Thoracic aorta (tissue), 2 donors: Measurements from ENCODE around the gene KIF9. TPM values are rescaled to one million over a fixed set of nuclear protein-coding genes. Genes with fewer than 3 reads are reported as not detected.

Experiments
- ATAC-seq: fragments of 150-250 bp; one replicate; pipeline ENCODE4 v1.8.0; 2017; ENCODE audit warnings: low read depth; ENCODE audit not compliant: insufficient number of reproducible peaks, low FRiP score
- DNase-seq: peaks from one replicate; pipeline ENCODE4 v3.0.0-alpha.2; 2020; ENCODE audit warnings: low spot score
- H3K27ac ChIP-seq, 2 donors: fragments of 200-600 bp; sonication (generic); 1 replicate in 1 of 2; 2 replicates in 1 of 2; pipeline ENCODE4 v1.5.1; 2016; ENCODE audit warnings: mild to moderate bottlenecking in 2 of 2, moderate library complexity in 2 of 2
- H3K27me3 ChIP-seq: fragments of 200-600 bp; sonication (generic); replicated peaks from 2 replicates; pipeline ENCODE4 v1.6.0; 2016; ENCODE audit warnings: mild to moderate bottlenecking; ENCODE audit not compliant: insufficient read depth
- H3K36me3 ChIP-seq: fragments of 200-600 bp; sonication (generic); one replicate; pipeline ENCODE4 v1.5.1; 2016
- H3K4me1 ChIP-seq, 2 donors: fragments of 200-600 bp; sonication (generic); 1 replicate in 1 of 2; 2 replicates in 1 of 2; pipeline versions ENCODE4 v1.5.1 to v1.6.0; 2016; ENCODE audit warnings: low read depth in 2 of 2, mild to moderate bottlenecking in 1 of 2; ENCODE audit not compliant: control insufficient read depth in 1 of 2
- H3K4me3 ChIP-seq: fragments of 200-600 bp; sonication (generic); 2 replicates; pipeline ENCODE4 v1.5.1; 2016; ENCODE audit warnings: mild to moderate bottlenecking
- H3K9me3 ChIP-seq: fragments of 200-600 bp; sonication (generic); 2 replicates; pipeline ENCODE4 v1.5.1; 2016
- total RNA-seq, 2 donors: library from RNA; depleted of rRNA; stranded (reverse); fragments of >200 nt; gene quantifications; one replicate each; pipeline versions ENCODE4 v1.1.0 to v1.2.3, GENCODE V29; 2016
- TF ChIP-seq, protein P1 (sequence below): fragments of 200-600 bp; sonication (generic); IDR thresholded peaks from one replicate; pipeline ENCODE4 v1.5.1; 2019; ENCODE audit warnings: antibody characterized with exemption

Gene KIF9
- total RNA-seq, 2 donors from 2014 or later, result 0.68 to 5.6 TPM

DNA sequence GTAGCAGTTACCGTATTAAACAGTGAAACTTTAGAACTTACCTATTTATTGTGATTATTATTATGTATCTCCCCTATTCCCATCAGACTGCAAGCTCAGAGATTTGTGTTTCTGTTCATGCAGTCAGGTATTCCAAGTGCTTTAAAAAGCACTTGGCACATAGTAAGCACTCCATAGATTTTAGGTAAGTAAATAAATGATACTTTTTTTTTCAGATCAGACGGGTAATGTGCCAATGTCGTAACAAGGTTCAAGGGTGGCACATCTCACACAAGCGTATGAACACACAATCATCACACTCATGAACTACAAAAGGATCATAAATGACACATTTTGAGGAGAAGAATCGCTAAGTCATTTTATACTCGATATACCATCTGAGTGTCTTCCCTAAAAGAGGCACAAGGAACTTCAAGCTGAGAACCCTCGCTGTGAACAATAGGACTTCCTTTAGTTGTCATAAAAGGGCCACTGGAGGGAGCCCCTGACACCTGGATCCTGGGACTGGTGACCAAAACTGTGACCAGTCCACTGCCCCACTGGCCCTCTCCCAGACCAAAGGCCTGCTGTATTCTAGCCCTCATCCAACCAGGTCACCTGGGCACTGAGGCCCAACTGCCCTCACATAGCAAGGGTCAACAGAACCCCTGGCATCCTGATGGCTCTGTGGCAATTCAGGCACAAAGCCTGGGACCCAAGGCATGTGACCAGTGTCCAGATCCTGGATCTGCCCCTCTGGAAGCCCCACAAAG is 32.1 kb downstream of the KIF9 start:
- no peaks in the 10 kb centered on the region for H3K9me3 ChIP-seq
- no peak for ATAC-seq
- no peak for DNase-seq

DNA sequence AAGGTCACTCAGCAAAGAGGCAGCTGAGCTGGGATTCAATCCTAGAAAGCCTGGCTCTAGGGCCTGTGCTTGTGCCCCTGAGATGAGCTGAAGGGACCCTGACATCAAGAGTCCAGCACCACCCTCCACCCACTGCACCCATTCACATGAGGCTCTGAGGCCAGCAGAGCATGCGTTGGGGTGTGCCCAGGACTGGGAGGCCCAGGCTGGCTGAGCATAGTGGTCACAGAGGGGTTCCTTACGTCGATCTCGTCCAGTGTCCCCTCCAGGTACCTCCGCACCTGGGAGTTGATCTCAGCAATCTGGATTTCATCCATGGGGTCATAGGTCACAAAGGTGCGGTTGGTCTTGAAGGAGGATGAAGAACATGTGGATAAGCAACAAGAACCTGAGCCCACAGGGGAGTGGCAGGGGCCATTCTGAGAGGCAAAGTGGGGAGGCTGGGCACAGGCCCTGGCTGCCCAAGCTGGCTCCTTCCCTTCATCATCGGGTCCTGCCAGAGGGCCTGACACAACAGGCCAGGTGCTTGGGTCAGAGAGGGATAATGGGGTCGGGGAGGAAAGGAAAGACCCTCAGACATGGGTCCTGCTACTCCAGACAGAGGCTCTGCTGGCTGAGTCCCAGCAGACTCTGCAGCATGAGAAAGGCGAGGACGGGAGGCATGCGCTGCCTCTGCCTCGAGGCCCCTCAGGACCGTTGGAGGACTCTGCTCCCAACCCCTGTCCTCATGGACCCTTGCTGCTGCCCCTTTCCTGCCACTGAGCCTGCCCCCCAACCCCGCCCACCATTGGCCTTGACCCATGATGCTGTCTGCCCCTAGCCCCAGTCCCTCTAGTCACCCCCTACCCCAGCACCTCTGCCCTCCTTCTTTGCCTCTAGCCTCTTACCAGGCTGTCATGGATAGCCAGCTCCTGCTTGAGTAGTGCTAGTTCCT is 35.2 kb downstream of the KIF9 start:
- H3K27ac ChIP-seq, result no peak overlapping the region
- H3K36me3 ChIP-seq, result no peaks in the 10 kb centered on the region
- ATAC-seq (no peak), DNase-seq (no peak)
- no peaks in the 10 kb centered on the region for H3K4me1 ChIP-seq
- TF ChIP-seq, protein P1, sequence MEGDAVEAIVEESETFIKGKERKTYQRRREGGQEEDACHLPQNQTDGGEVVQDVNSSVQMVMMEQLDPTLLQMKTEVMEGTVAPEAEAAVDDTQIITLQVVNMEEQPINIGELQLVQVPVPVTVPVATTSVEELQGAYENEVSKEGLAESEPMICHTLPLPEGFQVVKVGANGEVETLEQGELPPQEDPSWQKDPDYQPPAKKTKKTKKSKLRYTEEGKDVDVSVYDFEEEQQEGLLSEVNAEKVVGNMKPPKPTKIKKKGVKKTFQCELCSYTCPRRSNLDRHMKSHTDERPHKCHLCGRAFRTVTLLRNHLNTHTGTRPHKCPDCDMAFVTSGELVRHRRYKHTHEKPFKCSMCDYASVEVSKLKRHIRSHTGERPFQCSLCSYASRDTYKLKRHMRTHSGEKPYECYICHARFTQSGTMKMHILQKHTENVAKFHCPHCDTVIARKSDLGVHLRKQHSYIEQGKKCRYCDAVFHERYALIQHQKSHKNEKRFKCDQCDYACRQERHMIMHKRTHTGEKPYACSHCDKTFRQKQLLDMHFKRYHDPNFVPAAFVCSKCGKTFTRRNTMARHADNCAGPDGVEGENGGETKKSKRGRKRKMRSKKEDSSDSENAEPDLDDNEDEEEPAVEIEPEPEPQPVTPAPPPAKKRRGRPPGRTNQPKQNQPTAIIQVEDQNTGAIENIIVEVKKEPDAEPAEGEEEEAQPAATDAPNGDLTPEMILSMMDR, result no peak
- no peaks in the 10 kb centered on the region for H3K27me3 ChIP-seq
- H3K4me3 ChIP-seq, result no peak overlapping the region
- no peaks in the 10 kb centered on the region for H3K9me3 ChIP-seq

More for the DNA sequence above, 32.1 kb downstream of the KIF9 start:
- TF ChIP-seq, protein P1, result no peak
- Histone ChIP-seq H3K27ac (no peak overlapping the region), H3K4me3 (no peak overlapping the region), H3K4me1 (no peaks in the 10 kb centered on the region), H3K27me3 (no peaks in the 10 kb centered on the region), H3K36me3 (no peaks in the 10 kb centered on the region)

DNA sequence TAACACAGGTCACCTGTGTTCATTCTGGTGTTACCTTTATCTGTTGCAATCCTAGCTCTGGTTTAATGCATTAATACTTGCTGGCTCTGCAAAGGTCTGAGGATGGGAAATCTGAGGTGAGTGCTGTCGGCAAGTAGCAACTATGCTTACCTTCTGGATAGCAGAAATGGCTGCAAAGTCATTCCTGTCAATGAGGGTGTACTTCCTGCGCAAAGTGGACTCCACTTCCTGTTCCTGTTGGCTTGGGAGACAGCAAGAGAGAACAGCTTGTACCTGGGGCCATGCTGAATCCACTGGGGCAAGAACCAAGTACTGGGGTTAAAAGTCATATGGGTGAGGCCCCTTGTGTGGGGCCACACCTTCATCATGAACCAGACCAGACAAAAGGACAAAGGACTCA is 37.3 kb downstream of the KIF9 start:
- no peaks in the 10 kb centered on the region for H3K9me3 ChIP-seq
- TF ChIP-seq, protein P1, result no peak

DNA sequence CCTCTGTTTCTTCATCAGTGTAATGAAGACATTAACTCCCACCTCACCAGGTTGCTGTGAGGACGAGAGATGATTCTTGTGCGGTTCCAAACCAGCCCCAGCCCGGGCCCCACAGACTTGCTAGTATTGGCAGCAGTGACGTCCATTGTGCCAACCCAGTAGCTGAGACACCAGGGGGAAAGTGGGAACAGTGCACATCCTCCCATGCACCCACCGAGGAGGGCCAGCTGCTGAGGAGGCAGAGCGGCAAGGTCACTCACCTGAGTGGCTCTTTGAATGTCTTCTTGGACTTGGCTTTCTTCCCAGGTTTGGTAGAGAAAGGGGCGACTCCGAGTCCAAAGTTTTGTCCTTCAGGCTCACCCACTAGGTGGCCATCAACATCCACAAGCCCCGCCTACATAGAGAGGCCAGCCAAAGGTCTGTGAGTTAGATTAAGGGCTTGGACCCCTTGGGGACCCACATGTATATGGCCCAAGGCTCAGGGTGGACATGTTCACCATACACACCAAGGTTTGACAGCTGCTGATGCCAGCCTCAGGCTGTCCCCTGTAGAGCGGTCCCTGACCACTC is 38.0 kb downstream of the KIF9 start:
- Histone ChIP-seq H3K9me3 (no peaks in the 10 kb centered on the region), H3K4me3 (no peak overlapping the region), H3K27me3 (no peaks in the 10 kb centered on the region), H3K4me1 (no peaks in the 10 kb centered on the region), H3K36me3 (no peaks in the 10 kb centered on the region), H3K27ac (no peak overlapping the region)
- ATAC-seq (no peak), DNase-seq (no peak)
- TF ChIP-seq, protein P1, result no peak

More for the DNA sequence above, 37.3 kb downstream of the KIF9 start:
- Histone ChIP-seq H3K27me3 (no peaks in the 10 kb centered on the region), H3K36me3 (no peaks in the 10 kb centered on the region), H3K27ac (no peak overlapping the region), H3K4me3 (no peak overlapping the region), H3K4me1 (no peaks in the 10 kb centered on the region)
- no peak for ATAC-seq
- no peak for DNase-seq
